GM12878 (cell line): ENCODE results near the gene TCEA2. TPM values are rescaled to one million over a fixed set of nuclear protein-coding genes. Genes with fewer than 3 reads are reported as not detected.

Source experiments
- ATAC-seq: fragments of 200-7000 bp; cut with Tn5 transposase; 3 replicates; pipeline ENCODE4 v1.9.1; 2020; ENCODE audit warnings: mild to moderate bottlenecking, moderate library complexity
- BruUV-seq: library from RNA; stranded (reverse); fragments of 400-500 nt; replicated peaks from 2 replicates; lab custom pipeline; 2021; lab: Mats Ljungman, UMichigan
- CTCF ChIA-PET: fragments of 300-600 bp; sonication (Branson Sonifier 250); formaldehyde crosslinking; extraction: SDS; loops from one replicate; lab custom pipeline; 2021; ENCODE audit warnings: inconsistent platforms; lab: Yijun Ruan, JAX
- POLR2A ChIA-PET: fragments of 350-600 bp; formaldehyde crosslinking; extraction: SDS; loops from one replicate; lab custom pipeline; 2021; ENCODE audit warnings: inconsistent platforms; lab: Charles Lee
- RAD21 ChIA-PET: fragments of 300-600 bp; sonication (Branson Sonifier 250); formaldehyde crosslinking; loops from one replicate; lab custom pipeline; 2023; ENCODE audit warnings: antibody characterized with exemption; ENCODE audit not compliant: unreplicated experiment; lab: Charles Lee
- SMC1A ChIA-PET: fragments of 300-600 bp; sonication (Branson Sonifier 250); formaldehyde crosslinking; loops from one replicate; lab custom pipeline; 2023; ENCODE audit not compliant: unreplicated experiment, uncharacterized antibody; lab: Charles Lee
- DNase-seq: peaks from one replicate; pipeline ENCODE4 v3.0.0-alpha.2; 2011; ENCODE audit warnings: low read depth, low spot score
- FAIRE-seq: peaks from 3 replicates; lab custom pipeline; 2011; peaks lifted over from hg19 to GRCh38; lab: Jason Lieb, UNC
- H2AFZ ChIP-seq: 2 replicates; pipeline ENCODE4 v1.6.0; 2011; ENCODE audit warnings: low read depth, low read length, control low read depth; ENCODE audit not compliant: control insufficient read depth
- H3K27ac ChIP-seq: 2 replicates; pipeline ENCODE4 v1.5.1; 2011; ENCODE audit warnings: control low read depth; ENCODE audit not compliant: control insufficient read depth, insufficient read depth
- H3K27me3 ChIP-seq, 2 experiments: replicated peaks in 1 of 2; 2 replicates each; pipeline versions ENCODE4 v1.6.0 to v1.6.1; 2011; ENCODE audit warnings: low read length in 1 of 2; ENCODE audit not compliant: control insufficient read depth in 2 of 2, insufficient read depth in 2 of 2
- H3K36me3 ChIP-seq, 2 experiments: 2 replicates each; pipeline ENCODE4 v1.5.1; 2011; ENCODE audit warnings: low read length in 1 of 2; ENCODE audit not compliant: control insufficient read depth in 2 of 2, insufficient read depth in 2 of 2
- H3K4me1 ChIP-seq: 2 replicates; pipeline ENCODE4 v1.6.1; 2011; ENCODE audit warnings: mild to moderate bottlenecking, low read length, moderate library complexity, mixed read lengths; ENCODE audit not compliant: control insufficient read depth, insufficient read depth
- H3K4me2 ChIP-seq: 2 replicates; pipeline ENCODE4 v1.6.0; 2011; ENCODE audit warnings: control low read depth; ENCODE audit not compliant: control insufficient read depth, insufficient read depth
- H3K4me3 ChIP-seq: fragments of 200-600 bp; sonication (generic); 2 replicates; pipeline ENCODE4 v1.5.1; 2016
- H3K79me2 ChIP-seq: 2 replicates; pipeline ENCODE4 v1.6.0; 2011; ENCODE audit warnings: low read length; ENCODE audit not compliant: control insufficient read depth, insufficient read depth
- H3K9ac ChIP-seq: 2 replicates; pipeline ENCODE4 v1.8.0; 2011; ENCODE audit warnings: low read length, control low read depth, mixed read lengths; ENCODE audit not compliant: control insufficient read depth, insufficient read depth
- H3K9me3 ChIP-seq: replicated peaks from 3 replicates; pipeline ENCODE4 v1.5.1; 2011; ENCODE audit warnings: mild to moderate bottlenecking, low read length; ENCODE audit not compliant: control insufficient read depth, insufficient read depth
- H4K20me1 ChIP-seq: 2 replicates; pipeline ENCODE4 v1.6.0; 2011; ENCODE audit not compliant: control insufficient read depth, insufficient read depth
- CBX5 ChIP-seq: sonication (generic); IDR thresholded peaks from 2 replicates; pipeline ENCODE4 v1.6.1; 2016; ENCODE audit warnings: low read depth, moderate library complexity, mild to moderate bottlenecking, inconsistent platforms
- CREB1 ChIP-seq: IDR thresholded peaks from 2 replicates; pipeline ENCODE4 v1.6.1; 2012; ENCODE audit warnings: low read depth, mild to moderate bottlenecking, inconsistent platforms
- IRF5 ChIP-seq: fragments of 450-650 bp; IDR thresholded peaks from 2 replicates; pipeline ENCODE4 v1.6.1; 2017; ENCODE audit warnings: borderline replicate concordance
- MYB ChIP-seq: fragments of 150-350 bp; IDR thresholded peaks from 2 replicates; pipeline ENCODE4 v1.6.1; 2014; ENCODE audit warnings: mild to moderate bottlenecking, low read depth, low read length, borderline replicate concordance
- POLR2AphosphoS2 ChIP-seq: IDR thresholded peaks from 2 replicates; pipeline ENCODE4 v1.6.1; 2011; ENCODE audit warnings: low read depth, mild to moderate bottlenecking, low read length, improper control_type of control experiment, moderate library complexity
- ZBED1 ChIP-seq: IDR thresholded peaks from 2 replicates; pipeline ENCODE4 v1.6.1; 2016; ENCODE audit warnings: borderline replicate concordance
- ZNF592 ChIP-seq: fragments of 450-650 bp; IDR thresholded peaks from 2 replicates; pipeline ENCODE4 v1.6.1; 2017; ENCODE audit warnings: mild to moderate bottlenecking, moderate library complexity
- WGBS: methylation state at CpG from one replicate; pipeline ENCODE4 v1.1.6; 2016; ENCODE audit warnings: low lambda C conversion rate; ENCODE audit not compliant: insufficient replicate concordance, insufficient coverage; ENCODE audit errors: missing lambda C conversion rate; 5-methylcytosine and 5-hydroxymethylcytosine counted together
- in situ Hi-C: fragments of 300-500 bp; cut with MboI; formaldehyde crosslinking; loops from 9 replicates; pipeline ENCODE4 v1.14.3; 2018; ENCODE audit warnings: mixed read lengths
- intact Hi-C: fragments of 100-400 bp; cut with micrococcal nuclease; formaldehyde crosslinking; loops from one replicate; pipeline ENCODE4 v1.14.2; 2022; ENCODE audit not compliant: unreplicated experiment
- polyA plus RNA-seq, 11 experiments: library from polyadenylated mRNA; depleted of rRNA in 4 of 11; unstranded in 6 of 11; stranded (reverse) in 5 of 11; fragments of >200 nt; fragmentation: Nextera tagmentation in 4 of 11; fragmentation: Illumina TruSeq in 1 of 11; extraction: Ambion mirVana in 4 of 11; extraction: Trizol in 1 of 11; gene quantifications; 1 replicate in 1 of 11; 2 replicates in 10 of 11; pipeline versions ENCODE4 v1.2.1 to v1.2.3, GENCODE V29; 2011 to 2016; ENCODE audit warnings: inconsistent platforms in 2 of 11, missing spikeins in 2 of 11, low read depth in 1 of 11
- total RNA-seq, 4 experiments: library from RNA; depleted of rRNA in 3 of 4; stranded (reverse); fragments of >200 nt in 3 of 4; fragmentation: Illumina TruSeq in 1 of 4; extraction: Trizol in 1 of 4; gene quantifications; 2 replicates each; pipeline versions ENCODE4 v1.2.1 to v1.2.3, GENCODE V29; 2013 to 2021
- TF ChIP-seq, protein P1 (sequence below): fragments of 450-650 bp; IDR thresholded peaks from 2 replicates; pipeline ENCODE4 v1.6.1; 2016; ENCODE audit warnings: mild to moderate bottlenecking, moderate library complexity, borderline replicate concordance

Gene TCEA2
- total and polyA plus RNA-seq, 10 of the 15 experiments (the other 5 are each of a cell fraction or from before 2014, with no cell fraction given), result 3.4 to 42.5 (median 13.3) TPM

- ChIA-PET SMC1A (no interaction called here), CTCF (interaction anchor here (2.3 to 2.4 kb wide), 2 partner anchors 10 to 13 kb away, joined by 10 to 19 read pairs; partner anchors contain the start of genes OPRL1 and RGS19), POLR2A (no interaction called here), RAD21 (no interaction called here)
- Histone ChIP-seq H3K79me2 (no peaks in the 10 kb centered on the region), H3K9ac (no peak overlapping the region), H2AFZ (no peak overlapping the region), H3K9me3 (no peaks in the 10 kb centered on the region), H3K36me3 (peaks cover 3 to 5% of the 10 kb centered on the region in 2 experiments; a peak in 3 of 4 replicates), H3K4me2 (no peak overlapping the region), H3K27ac (no peak overlapping the region), H4K20me1 (no peaks in the 10 kb centered on the region), H3K4me3 (no peak overlapping the region), H3K27me3 (no peaks in the 10 kb centered on the region), H3K4me1 (peaks cover 26% of the 10 kb centered on the region)
- BruUV-seq, result no TSS peak
- DNase-seq (no peak), ATAC-seq (no peak), FAIRE-seq (no peak)
- intact Hi-C loops (no loop called here), in situ Hi-C loops (no loop called here)
- WGBS, result 35% methylated on average over 12 of the region's 12 CpGs
- TF ChIP-seq IRF5 (no peak), ZNF592 (no peak), MYB (no peak), POLR2AphosphoS2 (no peak), ZBED1 (no peak), CREB1 (no peak), CBX5 (no peak)
- TF ChIP-seq, protein P1, sequence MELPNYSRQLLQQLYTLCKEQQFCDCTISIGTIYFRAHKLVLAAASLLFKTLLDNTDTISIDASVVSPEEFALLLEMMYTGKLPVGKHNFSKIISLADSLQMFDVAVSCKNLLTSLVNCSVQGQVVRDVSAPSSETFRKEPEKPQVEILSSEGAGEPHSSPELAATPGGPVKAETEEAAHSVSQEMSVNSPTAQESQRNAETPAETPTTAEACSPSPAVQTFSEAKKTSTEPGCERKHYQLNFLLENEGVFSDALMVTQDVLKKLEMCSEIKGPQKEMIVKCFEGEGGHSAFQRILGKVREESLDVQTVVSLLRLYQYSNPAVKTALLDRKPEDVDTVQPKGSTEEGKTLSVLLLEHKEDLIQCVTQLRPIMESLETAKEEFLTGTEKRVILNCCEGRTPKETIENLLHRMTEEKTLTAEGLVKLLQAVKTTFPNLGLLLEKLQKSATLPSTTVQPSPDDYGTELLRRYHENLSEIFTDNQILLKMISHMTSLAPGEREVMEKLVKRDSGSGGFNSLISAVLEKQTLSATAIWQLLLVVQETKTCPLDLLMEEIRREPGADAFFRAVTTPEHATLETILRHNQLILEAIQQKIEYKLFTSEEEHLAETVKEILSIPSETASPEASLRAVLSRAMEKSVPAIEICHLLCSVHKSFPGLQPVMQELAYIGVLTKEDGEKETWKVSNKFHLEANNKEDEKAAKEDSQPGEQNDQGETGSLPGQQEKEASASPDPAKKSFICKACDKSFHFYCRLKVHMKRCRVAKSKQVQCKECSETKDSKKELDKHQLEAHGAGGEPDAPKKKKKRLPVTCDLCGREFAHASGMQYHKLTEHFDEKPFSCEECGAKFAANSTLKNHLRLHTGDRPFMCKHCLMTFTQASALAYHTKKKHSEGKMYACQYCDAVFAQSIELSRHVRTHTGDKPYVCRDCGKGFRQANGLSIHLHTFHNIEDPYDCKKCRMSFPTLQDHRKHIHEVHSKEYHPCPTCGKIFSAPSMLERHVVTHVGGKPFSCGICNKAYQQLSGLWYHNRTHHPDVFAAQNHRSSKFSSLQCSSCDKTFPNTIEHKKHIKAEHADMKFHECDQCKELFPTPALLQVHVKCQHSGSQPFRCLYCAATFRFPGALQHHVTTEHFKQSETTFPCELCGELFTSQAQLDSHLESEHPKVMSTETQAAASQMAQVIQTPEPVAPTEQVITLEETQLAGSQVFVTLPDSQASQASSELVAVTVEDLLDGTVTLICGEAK, result no peak
Measured at GRCh38 chr20:64067733-64068307, 4.8 kb downstream of the TCEA2 start.
